Fibroblast of skin of left biceps (primary cell): ENCODE data around the gene PDE6C.

Experiments used
- DNase-seq, 2 experiments: peaks; one replicate each; pipeline ENCODE4 v3.0.0-alpha.2; 2013; ENCODE audit warnings: low read depth in 2 of 2

Gene PDE6C

DNA sequence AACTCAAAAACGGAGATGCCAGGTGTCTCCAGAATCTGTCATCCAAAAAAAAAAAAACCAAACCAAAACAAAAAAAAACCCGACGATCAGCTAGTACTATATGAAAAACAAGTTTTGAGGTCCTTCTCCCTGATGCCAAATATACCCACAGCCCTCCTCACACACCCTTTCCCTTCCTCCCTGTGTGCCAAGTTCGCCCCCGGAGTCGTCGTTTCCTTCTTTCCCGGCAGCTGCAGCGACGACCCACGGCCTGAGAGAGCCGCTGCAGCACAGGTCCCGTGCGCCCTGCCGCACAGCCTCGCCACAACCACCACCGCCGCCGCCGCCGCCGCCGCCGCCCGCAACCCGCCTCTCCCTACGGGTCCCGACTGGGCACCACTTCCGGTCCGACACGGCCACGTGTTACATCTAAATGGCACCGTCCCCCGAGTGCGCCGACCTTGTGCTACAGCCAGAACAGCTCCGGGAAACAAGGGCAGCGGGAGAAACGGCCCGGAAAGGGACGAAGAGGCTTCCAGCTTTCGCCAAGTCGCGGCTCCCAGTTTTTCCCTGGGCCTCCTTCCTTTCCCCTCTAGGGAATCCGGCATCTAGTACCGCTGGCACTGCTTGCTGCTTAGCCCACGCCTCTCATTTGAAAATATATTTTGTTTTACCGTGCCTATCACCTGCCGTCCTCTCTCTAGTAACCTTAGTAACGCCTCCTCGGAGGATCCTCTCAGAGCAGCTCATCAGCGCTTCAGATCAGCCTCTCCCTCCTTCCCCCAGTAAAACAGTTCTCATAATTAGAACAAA, 90.1 kb downstream of the PDE6C start, which contains the start of gene FRA10AC1:
Gene FRA10AC1, minus strand, starts transcription at position 383 of the 792 bp plus-strand sequence. CDS start 2,486 bp downstream, outside the sequence.
- peak; percentile 76 to 80 for DNase-seq

DNA sequence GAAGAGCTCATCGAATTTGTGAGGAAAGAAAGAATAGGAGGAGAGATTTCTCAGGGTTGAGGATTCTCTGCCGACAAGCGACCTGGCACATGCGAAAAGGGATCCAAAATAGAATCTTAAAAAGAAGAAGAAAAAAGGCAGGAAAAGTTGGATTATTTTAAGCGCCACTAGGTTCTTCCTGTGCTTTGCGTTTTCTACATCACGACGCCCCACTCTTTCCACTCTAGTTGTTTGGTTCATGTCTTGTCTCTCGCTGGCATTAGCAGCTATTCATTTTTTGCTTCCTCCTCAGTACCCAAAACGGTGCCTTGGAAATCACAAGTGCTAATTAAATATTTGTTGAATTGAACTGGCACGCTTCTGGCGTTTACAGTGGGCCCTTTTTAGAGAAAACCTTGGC, 90.7 kb downstream of the PDE6C start:
- no peak for DNase-seq

DNA sequence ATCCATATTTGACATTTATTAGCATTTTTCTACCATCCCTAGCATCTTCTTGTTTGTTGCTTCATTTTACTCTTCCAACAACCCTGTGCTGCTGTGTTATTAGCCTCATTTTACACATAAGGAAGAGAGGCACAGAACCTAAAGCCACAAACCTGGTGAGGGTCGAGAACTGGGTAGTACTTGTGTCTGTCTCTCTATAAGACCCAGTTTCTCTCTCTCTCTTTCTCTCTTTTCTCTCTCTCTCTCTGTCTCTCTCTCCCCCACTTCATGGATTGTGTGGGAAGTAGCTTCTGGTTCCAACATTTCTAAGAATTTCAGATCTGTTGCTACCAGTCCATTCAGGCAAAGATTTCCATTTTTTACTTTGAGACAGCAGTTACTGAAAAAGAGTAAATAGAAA, 91.5 kb downstream of the PDE6C start:
- DNase-seq, result no peak

DNA sequence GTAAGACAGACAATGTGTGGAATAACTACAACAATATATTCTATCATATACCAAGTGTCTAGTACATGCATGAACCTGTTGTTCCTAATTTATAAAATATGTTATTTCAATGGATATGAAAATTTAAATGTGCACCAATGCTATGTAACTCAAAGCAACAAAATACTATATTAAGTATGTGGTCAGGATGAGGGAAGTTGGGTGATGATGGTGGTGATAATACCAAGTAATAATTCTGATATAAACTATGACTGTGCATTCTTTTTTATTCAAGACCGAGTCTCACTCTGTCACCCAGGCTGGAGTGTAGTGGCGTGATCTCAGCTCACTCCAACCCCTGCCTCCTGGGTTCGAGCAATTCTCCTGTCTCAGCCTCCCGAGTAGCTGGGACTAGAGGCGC, 92.1 kb downstream of the PDE6C start:
- no peak for DNase-seq

DNA sequence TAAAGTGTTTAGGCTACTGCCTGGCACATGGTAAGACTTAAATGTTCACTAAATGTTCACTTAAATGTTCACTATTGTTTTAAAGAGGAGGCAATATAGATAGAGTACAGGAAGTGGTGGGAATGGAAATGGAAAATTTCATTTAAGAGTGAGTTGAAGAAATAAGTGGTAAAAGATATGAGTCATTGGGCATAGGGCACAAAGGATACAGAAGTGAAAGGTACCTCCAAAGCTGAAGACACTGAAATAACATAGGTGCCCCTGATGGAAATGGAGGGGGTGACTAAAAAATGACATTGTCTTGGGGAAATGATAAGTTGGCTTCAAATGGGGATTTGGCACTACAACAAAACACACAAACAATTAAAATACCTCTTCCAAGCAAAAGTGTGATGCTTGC, 95.3 kb downstream of the PDE6C start:
- no peak for DNase-seq

DNA sequence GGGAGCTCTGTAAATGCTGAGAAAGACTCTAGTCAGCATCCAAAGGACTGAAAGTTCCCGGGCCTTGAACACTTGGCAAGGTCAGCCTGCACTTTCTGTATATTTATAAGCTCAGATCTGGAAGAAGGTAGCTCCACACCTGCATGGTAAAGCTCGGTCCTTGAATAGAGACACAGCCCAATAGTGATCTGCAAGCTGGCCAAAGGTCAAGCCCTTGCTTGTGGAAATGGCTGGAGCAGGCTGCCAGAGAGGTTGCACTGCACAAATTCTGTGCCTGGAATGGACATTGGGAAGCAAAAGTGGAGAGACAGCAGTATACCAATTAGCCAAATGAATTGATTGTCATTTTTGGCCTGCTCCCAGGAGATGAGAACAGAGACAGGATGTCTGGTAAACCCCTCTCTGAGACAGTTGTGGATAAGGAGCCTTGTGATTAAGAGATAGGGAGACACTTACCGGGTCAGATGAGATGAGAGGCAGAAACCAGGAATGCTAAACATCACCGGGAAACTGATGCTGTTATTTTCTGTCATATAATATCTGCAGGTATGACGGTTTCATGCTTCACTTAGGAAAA, 98.1 kb downstream of the PDE6C start:
- no peak for DNase-seq

DNA sequence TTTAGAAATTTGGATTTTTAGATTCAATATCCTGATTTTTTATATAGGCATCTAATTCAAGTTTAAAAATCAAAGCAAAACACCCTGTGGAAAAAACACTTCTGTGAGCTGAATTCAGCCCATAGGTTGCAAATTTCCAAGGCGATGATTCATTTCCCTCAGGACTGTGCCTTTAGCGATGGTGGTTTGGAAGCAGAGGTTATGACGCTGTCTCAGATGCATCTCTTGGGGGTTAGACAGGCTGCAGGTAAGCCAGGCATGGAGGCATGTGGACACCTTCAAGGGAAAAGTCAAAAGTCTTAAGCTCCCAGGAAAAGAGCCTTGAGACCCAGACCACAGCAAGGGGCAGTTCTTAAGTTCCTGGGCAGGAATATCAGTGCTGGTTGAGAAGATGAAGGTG, 99.6 kb downstream of the PDE6C start:
- no peak for DNase-seq

DNA sequence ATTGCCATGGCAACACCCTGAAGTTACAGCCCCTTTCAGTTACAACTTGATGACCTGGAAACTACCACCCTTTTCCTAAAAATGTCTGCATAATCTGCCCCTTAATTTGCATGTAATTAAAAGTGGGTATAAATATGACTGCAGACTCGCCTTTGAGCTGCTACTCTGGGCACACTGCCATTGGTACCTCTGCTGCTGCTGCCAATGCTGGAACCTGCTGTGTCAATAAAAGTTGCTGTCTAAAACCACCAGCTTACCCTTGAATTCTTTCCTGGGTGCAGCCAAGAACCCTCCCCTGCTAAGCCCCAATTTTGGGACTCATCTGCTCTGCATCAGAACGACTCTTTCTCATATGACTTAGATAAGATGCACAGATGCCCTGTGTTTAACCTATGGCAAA, 100.3 kb downstream of the PDE6C start:
- no peak for DNase-seq

DNA sequence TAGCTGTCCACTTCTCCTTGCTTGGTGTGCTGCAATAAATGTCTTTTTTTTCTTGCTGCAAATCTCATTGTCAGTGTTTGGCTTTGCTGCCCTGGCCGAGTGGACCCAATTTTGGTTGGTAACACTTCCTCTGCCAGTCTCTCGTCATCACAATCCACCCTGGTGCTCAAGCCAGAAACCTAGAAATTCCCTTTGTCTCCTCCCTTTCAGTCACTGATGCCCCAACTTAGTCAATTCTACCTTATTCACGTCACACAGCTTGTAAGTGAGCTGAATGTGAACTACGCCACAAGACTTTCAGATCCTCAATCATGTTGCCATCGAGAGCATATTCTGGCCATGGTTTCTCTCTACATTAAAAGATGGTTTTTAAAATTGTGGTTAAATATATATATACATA, 103.0 kb downstream of the PDE6C start:
- no peak for DNase-seq
